Liver (tissue), 9 donors: Measurements from ENCODE around the gene CD34. TPM values are rescaled to one million over a fixed set of nuclear protein-coding genes. Genes with fewer than 3 reads are reported as not detected.

Experiments
- DNase-seq: peaks from one replicate; pipeline ENCODE4 v3.0.0-alpha.2; 2017; ENCODE audit warnings: low spot score
- H3K27ac ChIP-seq, 2 donors: one replicate each; pipeline ENCODE4 v1.7.0; 2013; ENCODE audit warnings: inconsistent platforms in 2 of 2, low read length in 2 of 2, control low read depth in 1 of 2, low read depth in 1 of 2, mild to moderate bottlenecking in 1 of 2
- H3K27me3 ChIP-seq, 4 donors: one replicate each; pipeline versions ENCODE4 v1.6.1 to v1.7.0; 2013; ENCODE audit warnings: low read length in 3 of 4, inconsistent platforms in 1 of 4, mild to moderate bottlenecking in 1 of 4, moderate library complexity in 1 of 4; ENCODE audit not compliant: control insufficient read depth in 4 of 4, insufficient read depth in 4 of 4
- H3K36me3 ChIP-seq, 4 donors: one replicate each; pipeline versions ENCODE4 v1.6.1 to v1.7.0; 2013; ENCODE audit warnings: low read length in 3 of 4, mild to moderate bottlenecking in 3 of 4, low read depth in 1 of 4, moderate library complexity in 1 of 4; ENCODE audit not compliant: control insufficient read depth in 4 of 4, insufficient read depth in 3 of 4
- H3K4me1 ChIP-seq, 4 donors: one replicate each; pipeline versions ENCODE4 v1.6.1 to v1.7.0; 2013; ENCODE audit warnings: low read length in 3 of 4, mild to moderate bottlenecking in 3 of 4, moderate library complexity in 1 of 4; ENCODE audit not compliant: control insufficient read depth in 4 of 4, insufficient read depth in 4 of 4
- H3K4me3 ChIP-seq, 3 donors: one replicate each; pipeline versions ENCODE4 v1.6.1 to v1.7.0; 2013; ENCODE audit warnings: low read length in 3 of 3, control low read depth in 1 of 3, low read depth in 1 of 3, mild to moderate bottlenecking in 1 of 3
- H3K9ac ChIP-seq, 2 donors: one replicate each; pipeline ENCODE4 v1.7.0; 2013; ENCODE audit warnings: low read length in 2 of 2, mild to moderate bottlenecking in 2 of 2, moderate library complexity in 2 of 2, control low read depth in 1 of 2, low read depth in 1 of 2
- H3K9me3 ChIP-seq, 4 donors: one replicate each; pipeline versions ENCODE4 v1.6.1 to v1.7.0; 2013; ENCODE audit warnings: low read length in 3 of 4; ENCODE audit not compliant: control insufficient read depth in 4 of 4
- CTCF ChIP-seq: fragments of 150-350 bp; IDR thresholded peaks from 2 replicates; pipeline ENCODE4 v1.5.1; 2017; ENCODE audit warnings: improper control_type of control experiment, low read depth, low read length; ENCODE audit not compliant: missing input control
- FOXA2 ChIP-seq: IDR thresholded peaks from 2 replicates; pipeline ENCODE4 v1.6.1; 2016; ENCODE audit warnings: antibody characterized with exemption
- GABPA ChIP-seq, 2 donors: IDR thresholded peaks in 1 of 2; conservative IDR thresholded peaks in 1 of 2; 2 replicates each; pipeline ENCODE4 v1.6.1; 2016; ENCODE audit warnings: antibody characterized with exemption in 2 of 2, mild to moderate bottlenecking in 1 of 2, moderate library complexity in 1 of 2
- HNF4A ChIP-seq, 2 donors: conservative IDR thresholded peaks; 2 replicates each; pipeline ENCODE4 v1.6.1; 2016; ENCODE audit warnings: antibody characterized with exemption in 2 of 2, mild to moderate bottlenecking in 2 of 2
- HNF4G ChIP-seq: IDR thresholded peaks from 2 replicates; pipeline ENCODE4 v1.6.1; 2016; ENCODE audit warnings: antibody characterized with exemption
- MAX ChIP-seq: IDR thresholded peaks from 2 replicates; pipeline ENCODE4 v1.6.1; 2016; ENCODE audit warnings: antibody characterized with exemption
- NR2F2 ChIP-seq: IDR thresholded peaks from 2 replicates; pipeline ENCODE4 v1.6.1; 2016; ENCODE audit warnings: antibody characterized with exemption
- REST ChIP-seq: IDR thresholded peaks from 2 replicates; pipeline ENCODE4 v1.6.1; 2016; ENCODE audit warnings: antibody characterized with exemption, mild to moderate bottlenecking
- SP1 ChIP-seq: IDR thresholded peaks from 2 replicates; pipeline ENCODE4 v1.6.1; 2018; ENCODE audit warnings: antibody characterized with exemption, mild to moderate bottlenecking
- TAF1 ChIP-seq: conservative IDR thresholded peaks from 2 replicates; pipeline ENCODE4 v1.6.1; 2016; ENCODE audit warnings: antibody characterized with exemption, mild to moderate bottlenecking
- YY1 ChIP-seq: IDR thresholded peaks from 2 replicates; pipeline ENCODE4 v1.6.1; 2016; ENCODE audit warnings: antibody characterized with exemption, mild to moderate bottlenecking
- ZBTB33 ChIP-seq: IDR thresholded peaks from 2 replicates; pipeline ENCODE4 v1.6.1; 2016; ENCODE audit warnings: antibody characterized with exemption
- WGBS: extraction: QIAGEN DNeasy Blood & Tissue Kit; methylation state at CpG from one replicate; pipeline ENCODE4 v1.1.7; 2013; 5-methylcytosine and 5-hydroxymethylcytosine counted together
- polyA plus RNA-seq, 2 donors: library from polyadenylated mRNA; stranded (reverse) in 1 of 2; unstranded in 1 of 2; fragments of 200-250 nt in 1 of 2; fragments of >200 nt in 1 of 2; fragmentation: Nextera tagmentation in 1 of 2; extraction: Ambion mirVana in 1 of 2; gene quantifications; one replicate each; pipeline versions ENCODE4 v1.2.1 to v1.2.3, GENCODE V29; 2013 to 2015
- total RNA-seq, 2 donors: library from RNA; depleted of rRNA; stranded (reverse); fragments of >200 nt; gene quantifications; one replicate each; pipeline ENCODE4 v1.2.3, GENCODE V29; 2014
- donor health status: healthy.
- donor health status: healthy.
- donor health status: healthy.
- donor health status: healthy.
- donor health status: healthy.

The CD34 gene
- total and polyA plus RNA-seq, 4 donors: 1.5 to 4.0 (median 1.8) TPM

GRCh38 chr1:207847116-207847515 is 63.8 kb downstream of the CD34 start:
- H3K4me1 ChIP-seq: peaks cover 0 to 12% (median 7%) of the 10 kb centered on the region in 4 donors
- H3K36me3 ChIP-seq: no peaks in the 10 kb centered on the region
- H3K27me3 ChIP-seq: no peaks in the 10 kb centered on the region
- H3K9me3 ChIP-seq: no peaks in the 10 kb centered on the region
- WGBS: 94% methylated on average over 5 of the region's 5 CpGs
- DNase-seq: no peak
- no peak overlapping the region for H3K27ac ChIP-seq
- H3K4me3 ChIP-seq: no peak overlapping the region
- no peak overlapping the region for H3K9ac ChIP-seq
- TF ChIP-seq TAF1 (no peak), REST (no peak), GABPA (IDR thresholded peaks at IDR 0.05 in 1 of 2, conservative IDR thresholded peaks at IDR 0.05 in 1 of 2) (no peak), HNF4A (conservative IDR thresholded peaks at IDR 0.05) (no peak), CTCF (no peak), MAX (no peak), FOXA2 (no peak), NR2F2 (no peak), ZBTB33 (no peak), YY1 (no peak), HNF4G (no peak)

- peaks cover 0 to 12% (median 7%) of the 10 kb centered on the region in 4 donors for H3K4me1 ChIP-seq
- DNase-seq: no peak
- no peaks in the 10 kb centered on the region for H3K36me3 ChIP-seq
- H3K27ac ChIP-seq: no peak overlapping the region
- WGBS: 86% methylated on average over 6 of the region's 6 CpGs
- no peak overlapping the region for H3K4me3 ChIP-seq
- no peak overlapping the region for H3K9ac ChIP-seq
- H3K27me3 ChIP-seq: no peaks in the 10 kb centered on the region
- TF ChIP-seq YY1 (no peak), SP1 (no peak), FOXA2 (no peak), HNF4A (conservative IDR thresholded peaks at IDR 0.05) (no peak)
- H3K9me3 ChIP-seq: no peaks in the 10 kb centered on the region
Measured at GRCh38 chr1:207845109-207845508, 65.8 kb downstream of the CD34 start.
